DND-41 (cell line): Measurements from ENCODE around the gene RUVBL1.
A peak's percentile ranks its signal among the peaks of the same experiment; 100 is the strongest.

Experiments used
- ATAC-seq: fragments of 200-7000 bp; cut with Tn5 transposase; 3 replicates; pipeline ENCODE4 v1.9.1; 2021; ENCODE audit warnings: low read depth; ENCODE audit not compliant: insufficient read depth
- DNase-seq: peaks from one replicate; pipeline ENCODE4 v3.0.0-alpha.2; 2020
- H2AFZ ChIP-seq: 2 replicates; pipeline ENCODE4 v1.6.0; 2012; ENCODE audit warnings: low read depth, low read length
- H3K27ac ChIP-seq: 2 replicates; pipeline ENCODE4 v1.5.1; 2012; ENCODE audit warnings: low read length, inconsistent platforms
- H3K27me3 ChIP-seq: fragments of 200-600 bp; sonication (generic); 2 replicates; pipeline ENCODE4 v1.6.0; 2012; ENCODE audit warnings: low read length, mild to moderate bottlenecking, inconsistent platforms; ENCODE audit not compliant: insufficient read depth, poor library complexity
- H3K36me3 ChIP-seq: 2 replicates; pipeline ENCODE4 v1.5.1; 2012; ENCODE audit warnings: low read length, inconsistent platforms; ENCODE audit not compliant: insufficient read depth
- H3K4me1 ChIP-seq: 2 replicates; pipeline ENCODE4 v1.5.1; 2012; ENCODE audit warnings: mild to moderate bottlenecking, low read length; ENCODE audit not compliant: insufficient read depth
- H3K4me2 ChIP-seq: 2 replicates; pipeline ENCODE4 v1.6.0; 2012; ENCODE audit warnings: mild to moderate bottlenecking, moderate library complexity, low read length, inconsistent platforms; ENCODE audit not compliant: insufficient read depth
- H3K4me3 ChIP-seq, 2 experiments: fragments of 200-600 bp in 1 of 2; shearing (Covaris generic) in 1 of 2; 2 replicates each; pipeline ENCODE4 v1.5.1; 2012 to 2016; ENCODE audit warnings: inconsistent platforms in 2 of 2, low read length in 2 of 2, mild to moderate bottlenecking in 2 of 2, low read depth in 1 of 2, moderate library complexity in 1 of 2
- H3K79me2 ChIP-seq: 2 replicates; pipeline ENCODE4 v1.6.0; 2012; ENCODE audit warnings: low read length, inconsistent platforms; ENCODE audit not compliant: insufficient read depth
- H3K9ac ChIP-seq: 2 replicates; pipeline ENCODE4 v1.6.0; 2012; ENCODE audit warnings: low read depth, mild to moderate bottlenecking, inconsistent platforms, low read length, moderate library complexity
- H3K9me3 ChIP-seq: 2 replicates; pipeline ENCODE4 v1.5.1; 2012; ENCODE audit warnings: low read length, moderate library complexity, mild to moderate bottlenecking, inconsistent platforms; ENCODE audit not compliant: insufficient read depth, severe bottlenecking
- H4K20me1 ChIP-seq: 2 replicates; pipeline ENCODE4 v1.6.0; 2012; ENCODE audit warnings: low read length; ENCODE audit not compliant: insufficient read depth
- CTCF ChIP-seq: IDR thresholded peaks from 2 replicates; pipeline ENCODE4 v1.5.1; 2012; ENCODE audit warnings: borderline replicate concordance, low read length, moderate library complexity, mild to moderate bottlenecking; ENCODE audit not compliant: poor library complexity, severe bottlenecking; ENCODE audit errors: extremely low read depth
- EZH2 ChIP-seq: IDR thresholded peaks from 3 replicates; pipeline ENCODE4 v1.6.1; 2012; ENCODE audit warnings: borderline replicate concordance, low read depth, mild to moderate bottlenecking, moderate library complexity, low read length, inconsistent platforms; ENCODE audit not compliant: severe bottlenecking

Gene RUVBL1

GRCh38 chr3:128152419-128153155 is 29.0 kb upstream of the RUVBL1 start:
- H3K9ac ChIP-seq, result peak overlapping the region; percentile 92
- peak overlapping the region; percentile 19 to 91; a peak in 3 of 4 replicates for H3K4me3 ChIP-seq
- no peak for DNase-seq
- peak; percentile 75 for ATAC-seq
- H3K4me1 ChIP-seq, result peaks cover 20% of the 10 kb centered on the region
- H3K27ac ChIP-seq, result peak overlapping the region; percentile 85
- H3K36me3 ChIP-seq, result peaks cover 23% of the 10 kb centered on the region
- H3K9me3 ChIP-seq, result peaks cover 5% of the 10 kb centered on the region
- no peaks in the 10 kb centered on the region for H3K27me3 ChIP-seq
- TF ChIP-seq CTCF (no peak), EZH2 (no peak)
- H3K4me2 ChIP-seq, result peak overlapping the region; percentile 73
- H4K20me1 ChIP-seq, result no peaks in the 10 kb centered on the region
- peak overlapping the region; percentile 85 for H2AFZ ChIP-seq
- peaks cover 27% of the 10 kb centered on the region for H3K79me2 ChIP-seq

GRCh38 chr3:128151758-128152274 is 28.2 kb upstream of the RUVBL1 start:
- DNase-seq (no peak), ATAC-seq (no peak)
- peaks cover 20% of the 10 kb centered on the region for H3K4me1 ChIP-seq
- peak overlapping the region; percentile 69 for H2AFZ ChIP-seq
- no peak overlapping the region for H3K9ac ChIP-seq
- no peaks in the 10 kb centered on the region for H3K27me3 ChIP-seq
- H3K79me2 ChIP-seq, result peaks cover 27% of the 10 kb centered on the region
- H3K4me3 ChIP-seq, result no peak overlapping the region
- TF ChIP-seq CTCF, result no peak
- TF ChIP-seq EZH2, result no peak
- H4K20me1 ChIP-seq, result no peaks in the 10 kb centered on the region
- H3K36me3 ChIP-seq, result peaks cover 15% of the 10 kb centered on the region
- H3K9me3 ChIP-seq, result no peaks in the 10 kb centered on the region
- H3K27ac ChIP-seq, result no peak overlapping the region
- no peak overlapping the region for H3K4me2 ChIP-seq

GRCh38 chr3:128149650-128150049 is 26.0 kb upstream of the RUVBL1 start:
- no peak overlapping the region for H3K4me2 ChIP-seq
- H3K9ac ChIP-seq, result no peak overlapping the region
- ATAC-seq (no peak), DNase-seq (no peak)
- H3K4me1 ChIP-seq, result peaks cover 14% of the 10 kb centered on the region
- H3K79me2 ChIP-seq, result peaks cover 11% of the 10 kb centered on the region
- H3K36me3 ChIP-seq, result peaks cover 6% of the 10 kb centered on the region; the same call in 1 of the 2 replicates
- no peak overlapping the region for H3K4me3 ChIP-seq
- no peak for TF ChIP-seq CTCF
- no peak for TF ChIP-seq EZH2
- no peak overlapping the region for H2AFZ ChIP-seq
- no peaks in the 10 kb centered on the region for H3K9me3 ChIP-seq
- H3K27me3 ChIP-seq, result no peaks in the 10 kb centered on the region
- H4K20me1 ChIP-seq, result no peaks in the 10 kb centered on the region
- no peak overlapping the region for H3K27ac ChIP-seq
